ENCODE results near the gene TMPRSS3.

Gene TMPRSS3

GRCh38 chr21:42426876-42427480, 31.1 kb upstream of the TMPRSS3 start:
- peak overlapping the region; percentile 67 for H3K9ac ChIP-seq (ENCODE audit: low read depth, low read length, poor library complexity, severe bottlenecking)
- H3K4me2 ChIP-seq (ENCODE audit: low read depth, low read length, poor library complexity, severe bottlenecking): peak overlapping the region; percentile 91
- H3F3A ChIP-seq (ENCODE audit: low read depth): peaks cover 24% of the 10 kb centered on the region
- TF ChIP-seq, protein P1, sequence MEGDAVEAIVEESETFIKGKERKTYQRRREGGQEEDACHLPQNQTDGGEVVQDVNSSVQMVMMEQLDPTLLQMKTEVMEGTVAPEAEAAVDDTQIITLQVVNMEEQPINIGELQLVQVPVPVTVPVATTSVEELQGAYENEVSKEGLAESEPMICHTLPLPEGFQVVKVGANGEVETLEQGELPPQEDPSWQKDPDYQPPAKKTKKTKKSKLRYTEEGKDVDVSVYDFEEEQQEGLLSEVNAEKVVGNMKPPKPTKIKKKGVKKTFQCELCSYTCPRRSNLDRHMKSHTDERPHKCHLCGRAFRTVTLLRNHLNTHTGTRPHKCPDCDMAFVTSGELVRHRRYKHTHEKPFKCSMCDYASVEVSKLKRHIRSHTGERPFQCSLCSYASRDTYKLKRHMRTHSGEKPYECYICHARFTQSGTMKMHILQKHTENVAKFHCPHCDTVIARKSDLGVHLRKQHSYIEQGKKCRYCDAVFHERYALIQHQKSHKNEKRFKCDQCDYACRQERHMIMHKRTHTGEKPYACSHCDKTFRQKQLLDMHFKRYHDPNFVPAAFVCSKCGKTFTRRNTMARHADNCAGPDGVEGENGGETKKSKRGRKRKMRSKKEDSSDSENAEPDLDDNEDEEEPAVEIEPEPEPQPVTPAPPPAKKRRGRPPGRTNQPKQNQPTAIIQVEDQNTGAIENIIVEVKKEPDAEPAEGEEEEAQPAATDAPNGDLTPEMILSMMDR (conservative IDR thresholded peaks at IDR 0.05; ENCODE audit: low read length): no peak
- TF ChIP-seq EZH2phosphoT487 (IDR thresholded peaks at IDR 0.05; ENCODE audit: borderline replicate concordance): no peak
- 0 out of 2 replicates have a peak, but pooled peaks cover 5% of the 10 kb centered on the region for H3K79me2 ChIP-seq (ENCODE audit: insufficient read depth, low read length)
- peaks cover 2% of the 10 kb centered on the region; the same call in 1 of the 2 replicates for H3K36me3 ChIP-seq (ENCODE audit: insufficient read depth, low read length)
- 0 out of 2 replicates have a peak, but pooled peaks cover under 1% of the 10 kb centered on the region for H3K9me3 ChIP-seq (ENCODE audit: insufficient read depth, low read depth, low read length)
- peaks cover 59% of the 10 kb centered on the region for H3K4me1 ChIP-seq (ENCODE audit: insufficient read depth, low read length, poor library complexity, severe bottlenecking)
- H3K4me3 ChIP-seq (ENCODE audit: low read length, poor library complexity, severe bottlenecking): no peak overlapping the region
- H3K9me2 ChIP-seq (replicated peaks; ENCODE audit: low read depth, low read length): no peaks in the 10 kb centered on the region
- no peak overlapping the region for H2AFZ ChIP-seq (ENCODE audit: low read length)
- no peaks in the 10 kb centered on the region for H3K27me3 ChIP-seq (ENCODE audit: insufficient read depth, low read length, poor library complexity, severe bottlenecking)
- no peaks in the 10 kb centered on the region for H4K20me1 ChIP-seq (ENCODE audit: insufficient read depth, low read length, poor library complexity, severe bottlenecking)

DNA sequence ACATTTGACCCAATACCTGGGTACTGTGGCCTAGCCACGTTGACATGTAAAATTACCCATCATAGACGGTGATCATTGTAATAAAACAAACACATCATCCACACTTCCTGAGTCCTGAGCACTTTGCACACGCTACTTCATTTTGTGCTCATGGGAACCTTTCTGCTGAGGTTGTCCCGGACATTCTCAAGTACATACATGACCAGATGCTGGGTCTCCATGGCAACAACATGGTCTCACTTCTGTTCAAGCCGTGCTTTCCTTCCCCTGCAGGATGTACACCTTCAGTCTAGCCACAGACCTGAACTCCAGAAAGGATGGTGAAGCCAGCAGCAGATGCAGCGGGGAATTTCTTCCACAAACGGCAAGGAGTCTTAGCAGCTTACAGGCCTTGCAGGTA, 30.6 kb upstream of the TMPRSS3 start:
- TF ChIP-seq EZH2phosphoT487 (IDR thresholded peaks at IDR 0.05; ENCODE audit: borderline replicate concordance): no peak
- TF ChIP-seq, protein P1 (conservative IDR thresholded peaks at IDR 0.05; ENCODE audit: low read length): no peak
- Histone ChIP-seq H3K9me2 (replicated peaks; ENCODE audit: low read depth, low read length) (no peaks in the 10 kb centered on the region), H3K27me3 (ENCODE audit: insufficient read depth, low read length, poor library complexity, severe bottlenecking) (no peaks in the 10 kb centered on the region), H3K79me2 (ENCODE audit: insufficient read depth, low read length) (0 out of 2 replicates have a peak, but pooled peaks cover 5% of the 10 kb centered on the region), H3K9me3 (ENCODE audit: insufficient read depth, low read depth, low read length) (peaks cover 3% of the 10 kb centered on the region; the same call in 1 of the 2 replicates), H3K9ac (ENCODE audit: low read depth, low read length, poor library complexity, severe bottlenecking) (peak overlapping the region; percentile 67), H3F3A (ENCODE audit: low read depth) (peaks cover 24% of the 10 kb centered on the region), H2AFZ (ENCODE audit: low read length) (no peak overlapping the region), H3K36me3 (ENCODE audit: insufficient read depth, low read length) (0 out of 2 replicates have a peak, but pooled peaks cover 1% of the 10 kb centered on the region), H3K4me2 (ENCODE audit: low read depth, low read length, poor library complexity, severe bottlenecking) (peak overlapping the region; percentile 91), H3K4me1 (ENCODE audit: insufficient read depth, low read length, poor library complexity, severe bottlenecking) (peaks cover 62% of the 10 kb centered on the region), H4K20me1 (ENCODE audit: insufficient read depth, low read length, poor library complexity, severe bottlenecking) (no peaks in the 10 kb centered on the region), H3K4me3 (ENCODE audit: low read length, poor library complexity, severe bottlenecking) (peak overlapping the region; percentile 63)

- TF ChIP-seq, protein P1 (conservative IDR thresholded peaks at IDR 0.05; ENCODE audit: low read length): no peak
- TF ChIP-seq EZH2phosphoT487 (IDR thresholded peaks at IDR 0.05; ENCODE audit: borderline replicate concordance): no peak
- 0 out of 2 replicates have a peak, but pooled peaks cover 5% of the 10 kb centered on the region for H3K79me2 ChIP-seq (ENCODE audit: insufficient read depth, low read length)
- no peaks in the 10 kb centered on the region for H3K27me3 ChIP-seq (ENCODE audit: insufficient read depth, low read length, poor library complexity, severe bottlenecking)
- peak overlapping the region; percentile 63 for H3K4me3 ChIP-seq (ENCODE audit: low read length, poor library complexity, severe bottlenecking)
- H3F3A ChIP-seq (ENCODE audit: low read depth): peaks cover 24% of the 10 kb centered on the region
- H3K9ac ChIP-seq (ENCODE audit: low read depth, low read length, poor library complexity, severe bottlenecking): peak overlapping the region; percentile 67
- H4K20me1 ChIP-seq (ENCODE audit: insufficient read depth, low read length, poor library complexity, severe bottlenecking): no peaks in the 10 kb centered on the region
- H3K9me3 ChIP-seq (ENCODE audit: insufficient read depth, low read depth, low read length): peaks cover 10% of the 10 kb centered on the region
- no peaks in the 10 kb centered on the region for H3K9me2 ChIP-seq (replicated peaks; ENCODE audit: low read depth, low read length)
- H2AFZ ChIP-seq (ENCODE audit: low read length): no peak overlapping the region
- H3K4me2 ChIP-seq (ENCODE audit: low read depth, low read length, poor library complexity, severe bottlenecking): peak overlapping the region; percentile 91
- H3K36me3 ChIP-seq (ENCODE audit: insufficient read depth, low read length): 0 out of 2 replicates have a peak, but pooled peaks cover 8% of the 10 kb centered on the region
- H3K4me1 ChIP-seq (ENCODE audit: insufficient read depth, low read length, poor library complexity, severe bottlenecking): peaks cover 71% of the 10 kb centered on the region
Measured at GRCh38 chr21:42425591-42425990, 29.7 kb upstream of the TMPRSS3 start.
